Heart left ventricle (tissue), 13 donors: Measurements from ENCODE around the gene PPP1R9B.

ENCODE experiments used
- CTCF ChIP-seq, 12 donors: fragments of 200-600 bp; sonication (generic) in 4 of 12; IDR thresholded peaks; one replicate each; pipeline versions ENCODE4 v1.5.0 to v1.8.0; 2018 to 2022; ENCODE audit warnings: antibody characterized with exemption in 12 of 12, mild to moderate bottlenecking in 5 of 12
- POLR2A ChIP-seq, 2 donors: fragments of 450-650 bp; IDR thresholded peaks; one replicate each; pipeline ENCODE4 v1.6.1; 2017; ENCODE audit warnings: antibody characterized with exemption in 2 of 2, mild to moderate bottlenecking in 2 of 2, moderate library complexity in 2 of 2
- donor health status: ischemic (EF 13 %, LVEDD 7.1; RV severe dilation, severe dysfunction).
- donor health status: DM: no; HTN: yes; CAD: no.
- donor health status: DM: no; HTN: no; CAD: no.
- donor health status: ischemic (EF 25% LVEDD 6.9; RV normal size, moderate dysfunction).
- donor health status: ischemic (EF 25% LVEDD 5.7; RV mildly dilated, moderate dysfunction).
- donor health status: ischemic (EF 35%, LVEDD 5.7; RV mildly dilated, moderate dysfunction).
- donor health status: nonischemic (EF 11% LVEDD 7.7; RV severe dilation, severe dysfunction).
- donor health status: DM: yes; HTN: yes; CAD: no.
- donor health status: PGD.
- donor health status: ischemic (EF 29% LVEDD 5.4; RV normal size, mild dysfunction).
- donor health status: nonischemic (EF 23%, LVEDD 6.1; RV moderate dilation, normal function).

- TF ChIP-seq POLR2A (IDR thresholded peaks at IDR 0.05) (no peak), CTCF (IDR thresholded peaks at IDR 0.05) (no peak)
Measured at GRCh38 chr17:50157891-50158290, 7.4 kb upstream of the PPP1R9B start.
